ENCODE data around the gene HIVEP3. TPM values are rescaled to one million over a fixed set of nuclear protein-coding genes. Genes with fewer than 3 reads are reported as not detected.

HIVEP3 gene
- total RNA-seq, 4 donors from 2014 or later = 1.4 to 3.0 (median 2.3) TPM

DNA sequence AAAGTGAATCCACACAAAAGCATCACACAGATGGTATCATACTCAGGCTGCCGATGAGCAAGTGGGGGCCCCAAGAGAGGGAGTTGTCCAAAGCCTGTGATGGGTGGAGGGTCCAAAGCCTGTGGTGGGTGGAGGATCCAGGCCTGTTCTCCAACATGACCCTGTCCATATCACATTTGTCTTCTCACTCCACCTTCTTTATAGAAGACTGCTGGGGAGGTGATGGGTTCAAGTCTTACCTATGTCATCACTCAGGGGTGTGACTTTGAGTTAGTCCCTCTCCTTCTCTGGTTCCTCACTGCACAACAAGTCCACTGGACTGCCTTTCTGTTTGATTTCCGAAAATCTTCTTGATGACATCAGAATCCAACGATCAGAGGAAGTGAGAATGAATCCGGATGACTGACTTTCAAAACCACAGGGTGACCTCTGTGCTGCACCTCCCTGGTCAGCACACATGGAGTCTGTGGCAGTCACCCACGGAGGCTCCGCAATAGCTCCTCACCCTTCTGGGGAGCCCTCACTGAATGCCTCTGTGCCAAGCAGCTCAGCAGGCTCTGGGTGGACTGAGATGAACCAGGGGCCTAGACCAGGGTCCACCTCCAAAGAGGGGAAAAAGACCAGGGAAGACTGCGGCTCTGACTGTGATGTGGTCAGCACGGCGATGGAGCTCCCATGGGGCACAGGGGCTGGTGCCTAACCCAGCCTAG is 166.8 kb downstream of the HIVEP3 start:
- DNase-seq (ENCODE audit: extremely low spot score) = no peak
- Histone ChIP-seq H3K27me3 (no peaks in the 10 kb centered on the region), H3K27ac (replicated peaks in 1 of 4) (no peak overlapping the region), H3K4me3 (no peak overlapping the region), H3K36me3 (no peaks in the 10 kb centered on the region), H3K4me1 (no peaks in the 10 kb centered on the region), H3K9me3 (no peaks in the 10 kb centered on the region)
- TF ChIP-seq POLR2AphosphoS5 (IDR thresholded peaks at IDR 0.05) = no peak
- TF ChIP-seq, protein P1, sequence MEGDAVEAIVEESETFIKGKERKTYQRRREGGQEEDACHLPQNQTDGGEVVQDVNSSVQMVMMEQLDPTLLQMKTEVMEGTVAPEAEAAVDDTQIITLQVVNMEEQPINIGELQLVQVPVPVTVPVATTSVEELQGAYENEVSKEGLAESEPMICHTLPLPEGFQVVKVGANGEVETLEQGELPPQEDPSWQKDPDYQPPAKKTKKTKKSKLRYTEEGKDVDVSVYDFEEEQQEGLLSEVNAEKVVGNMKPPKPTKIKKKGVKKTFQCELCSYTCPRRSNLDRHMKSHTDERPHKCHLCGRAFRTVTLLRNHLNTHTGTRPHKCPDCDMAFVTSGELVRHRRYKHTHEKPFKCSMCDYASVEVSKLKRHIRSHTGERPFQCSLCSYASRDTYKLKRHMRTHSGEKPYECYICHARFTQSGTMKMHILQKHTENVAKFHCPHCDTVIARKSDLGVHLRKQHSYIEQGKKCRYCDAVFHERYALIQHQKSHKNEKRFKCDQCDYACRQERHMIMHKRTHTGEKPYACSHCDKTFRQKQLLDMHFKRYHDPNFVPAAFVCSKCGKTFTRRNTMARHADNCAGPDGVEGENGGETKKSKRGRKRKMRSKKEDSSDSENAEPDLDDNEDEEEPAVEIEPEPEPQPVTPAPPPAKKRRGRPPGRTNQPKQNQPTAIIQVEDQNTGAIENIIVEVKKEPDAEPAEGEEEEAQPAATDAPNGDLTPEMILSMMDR (IDR thresholded peaks at IDR 0.05) = no peak
- TF ChIP-seq EP300 (IDR thresholded peaks at IDR 0.05) = no peak
- no peak for TF ChIP-seq POLR2A (IDR thresholded peaks at IDR 0.05; ENCODE audit: low read depth)
- intact Hi-C loops (cut with DNase I) = no loop called here
- WGBS = 73% methylated on average over 8 of the region's 9 CpGs

DNA sequence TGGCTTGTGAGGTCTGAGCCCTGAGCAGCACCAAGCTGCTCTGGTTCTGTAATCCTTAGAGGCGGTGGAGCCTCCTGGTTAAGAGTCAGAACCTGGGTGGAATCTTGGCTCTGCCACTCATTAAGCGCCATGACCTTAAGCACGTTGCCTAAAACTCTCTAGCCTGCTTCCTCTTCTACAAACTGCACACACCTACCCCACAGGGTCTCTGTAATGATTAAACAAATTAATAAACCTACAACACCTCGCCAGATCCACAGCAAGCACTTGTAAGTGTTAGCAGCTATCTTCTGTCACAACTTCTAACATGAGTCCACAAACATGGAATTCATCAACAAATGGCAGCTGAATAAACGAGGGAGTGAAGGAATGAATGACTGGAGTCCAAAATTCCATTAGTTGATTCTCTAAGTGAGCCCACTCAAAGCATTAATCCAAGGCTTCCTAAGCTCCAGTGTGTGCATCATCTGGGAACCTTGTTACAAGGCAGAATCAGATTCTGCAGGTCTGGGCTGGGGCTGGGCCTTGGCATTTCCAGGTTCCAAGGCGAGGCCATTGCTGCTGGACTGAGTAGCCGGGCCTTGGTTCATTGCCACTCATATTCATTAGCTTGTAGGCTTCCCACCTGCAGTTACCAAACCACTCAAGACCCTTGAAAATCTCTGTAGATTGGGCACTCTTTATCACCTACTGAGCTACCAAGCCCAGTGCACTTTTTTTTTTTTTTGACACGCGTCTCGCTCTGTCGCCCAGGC is 168.6 kb downstream of the HIVEP3 start:
- no peaks in the 10 kb centered on the region for H3K9me3 ChIP-seq
- H3K27ac ChIP-seq (replicated peaks in 1 of 4) = no peak overlapping the region
- H3K27me3 ChIP-seq = no peaks in the 10 kb centered on the region
- no peak for DNase-seq (ENCODE audit: extremely low spot score)
- H3K4me1 ChIP-seq = no peaks in the 10 kb centered on the region
- H3K4me3 ChIP-seq = no peak overlapping the region
- 65% methylated on average over 8 of the region's 11 CpGs for WGBS
- intact Hi-C loops (cut with DNase I) = no loop called here
- H3K36me3 ChIP-seq = no peaks in the 10 kb centered on the region
- TF ChIP-seq, protein P1 (IDR thresholded peaks at IDR 0.05) = no peak
- TF ChIP-seq POLR2AphosphoS5 (IDR thresholded peaks at IDR 0.05) (no peak), POLR2A (IDR thresholded peaks at IDR 0.05; ENCODE audit: low read depth) (no peak), EP300 (IDR thresholded peaks at IDR 0.05) (no peak)

DNA sequence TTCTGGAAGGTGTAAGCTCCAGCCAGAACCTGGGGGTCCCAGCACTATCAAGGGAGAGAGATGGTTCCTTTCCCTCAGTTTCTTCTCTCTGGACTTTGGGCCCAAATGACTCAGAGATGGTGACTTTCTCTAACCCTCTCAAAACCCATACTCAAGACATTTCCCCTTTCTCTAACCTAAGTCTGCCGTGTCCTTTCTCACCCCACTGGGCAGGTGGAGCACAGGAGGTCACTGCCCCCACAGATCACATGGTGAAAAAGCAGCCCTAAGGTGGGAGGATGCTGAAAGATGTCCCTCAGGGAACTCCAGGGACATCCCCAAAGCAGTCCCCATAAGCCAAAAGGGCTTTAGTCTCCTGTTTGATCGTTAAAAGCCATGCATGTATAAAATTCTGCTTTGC is 173.7 kb downstream of the HIVEP3 start:
- TF ChIP-seq POLR2A (IDR thresholded peaks at IDR 0.05; ENCODE audit: low read depth) = no peak
- TF ChIP-seq EP300 (IDR thresholded peaks at IDR 0.05) = no peak
- TF ChIP-seq POLR2AphosphoS5 (IDR thresholded peaks at IDR 0.05) = no peak
- TF ChIP-seq, protein P1 (IDR thresholded peaks at IDR 0.05) = no peak
- no peak for DNase-seq (ENCODE audit: extremely low spot score)
- Histone ChIP-seq H3K4me1 (peaks cover 0 to 8% (median 4%) of the 10 kb centered on the region in 4 donors), H3K4me3 (no peak overlapping the region), H3K27ac (replicated peaks in 1 of 4) (no peak overlapping the region), H3K27me3 (no peaks in the 10 kb centered on the region), H3K9me3 (no peaks in the 10 kb centered on the region), H3K36me3 (no peaks in the 10 kb centered on the region)
- whole genome bisulfite sequencing = 94% methylated on average over 2 of the region's 2 CpGs
- intact Hi-C loops (cut with DNase I) = no loop called here

DNA sequence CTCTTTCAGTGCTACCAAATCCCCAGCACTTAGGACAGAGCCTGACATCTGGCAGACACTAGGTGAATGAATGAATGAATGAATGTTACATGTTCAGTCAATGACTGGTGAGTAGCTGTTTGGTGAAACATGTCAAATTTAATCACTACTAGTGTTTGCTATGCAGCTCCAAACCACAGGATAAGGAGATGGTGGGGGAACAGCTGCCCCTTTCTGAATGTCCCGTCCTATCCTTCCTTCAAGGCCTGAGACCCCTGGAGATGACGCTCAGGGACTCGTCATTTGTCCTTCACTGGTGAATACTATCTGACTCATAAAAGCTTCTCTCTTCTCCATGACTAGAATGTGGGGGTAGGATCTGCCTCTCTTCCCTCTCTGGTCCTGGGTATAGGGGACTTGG is 175.4 kb downstream of the HIVEP3 start:
- Histone ChIP-seq H3K4me3 (no peak overlapping the region), H3K27me3 (no peaks in the 10 kb centered on the region), H3K9me3 (no peaks in the 10 kb centered on the region), H3K27ac (replicated peaks in 1 of 4) (no peak overlapping the region), H3K36me3 (no peaks in the 10 kb centered on the region), H3K4me1 (peaks cover 3 to 15% (median 10%) of the 10 kb centered on the region in 4 donors)
- 100% methylated on average over 3 of the region's 3 CpGs for WGBS
- DNase-seq (ENCODE audit: extremely low spot score) = no peak
- TF ChIP-seq EP300 (IDR thresholded peaks at IDR 0.05) (no peak), POLR2AphosphoS5 (IDR thresholded peaks at IDR 0.05) (no peak)
- intact Hi-C loops (cut with DNase I) = no loop called here

DNA sequence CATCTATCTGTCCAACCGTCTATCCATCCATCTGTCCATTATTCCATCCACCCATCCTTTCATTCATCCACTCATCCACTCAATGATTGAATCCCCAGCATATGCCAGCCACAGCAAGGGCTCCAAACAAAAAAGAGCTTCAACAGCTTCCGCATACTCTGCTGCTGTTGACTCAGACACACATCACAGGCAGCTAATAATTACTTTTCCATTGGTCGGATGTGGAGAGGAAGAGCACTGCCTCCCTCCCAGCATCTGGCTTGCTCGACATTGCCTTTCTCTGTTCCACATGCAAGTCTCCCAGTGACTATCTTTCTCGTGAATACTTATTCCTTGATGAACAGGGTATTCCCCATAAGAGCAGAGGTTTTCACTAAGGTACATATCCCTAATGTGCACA is 176.5 kb downstream of the HIVEP3 start:
- H3K4me1 ChIP-seq = peaks cover 3 to 15% (median 10%) of the 10 kb centered on the region in 4 donors
- H3K9me3 ChIP-seq = no peaks in the 10 kb centered on the region
- 27% methylated on average over 5 of the region's 5 CpGs for WGBS
- H3K27ac ChIP-seq (replicated peaks in 1 of 4) = no peak overlapping the region
- H3K27me3 ChIP-seq = no peaks in the 10 kb centered on the region
- TF ChIP-seq, protein P1 (IDR thresholded peaks at IDR 0.05) = no peak
- TF ChIP-seq POLR2AphosphoS5 (IDR thresholded peaks at IDR 0.05) = no peak
- no peak for TF ChIP-seq EP300 (IDR thresholded peaks at IDR 0.05)
- no peak for TF ChIP-seq POLR2A (IDR thresholded peaks at IDR 0.05; ENCODE audit: low read depth)
- intact Hi-C loops (cut with DNase I) = no loop called here
- no peaks in the 10 kb centered on the region for H3K36me3 ChIP-seq
- no peak for DNase-seq (ENCODE audit: extremely low spot score)
- H3K4me3 ChIP-seq = no peak overlapping the region
